Mesenchymal stem cell (in vitro differentiated cells and primary cell): ENCODE results near the gene CCER1.

Experiments used
- DNase-seq: peaks from one replicate; pipeline ENCODE4 v3.0.0-alpha.2; 2013
- H2AFZ ChIP-seq: one replicate; pipeline ENCODE4 v1.6.1; 2013; ENCODE audit warnings: low read depth, mild to moderate bottlenecking, control low read depth, inconsistent platforms, low read length, moderate library complexity
- H2AK5ac ChIP-seq: 2 replicates; pipeline ENCODE4 v1.6.1; 2013; ENCODE audit warnings: low read length, moderate library complexity, mild to moderate bottlenecking, inconsistent platforms; ENCODE audit not compliant: severe bottlenecking
- H2BK120ac ChIP-seq: one replicate; pipeline ENCODE4 v1.6.1; 2013; ENCODE audit warnings: low read depth, mild to moderate bottlenecking, inconsistent platforms, low read length, moderate library complexity
- H2BK12ac ChIP-seq, 2 experiments: one replicate each; pipeline ENCODE4 v1.6.1; 2013; ENCODE audit warnings: inconsistent platforms in 2 of 2, low read length in 2 of 2, mild to moderate bottlenecking in 2 of 2, moderate library complexity in 2 of 2, control low read depth in 1 of 2
- H2BK15ac ChIP-seq: one replicate; pipeline ENCODE4 v1.6.1; 2013; ENCODE audit warnings: mild to moderate bottlenecking, low read depth, inconsistent platforms; ENCODE audit not compliant: poor library complexity, severe bottlenecking
- H2BK5ac ChIP-seq: 2 replicates; pipeline ENCODE4 v1.6.1; 2013; ENCODE audit warnings: low read depth, mild to moderate bottlenecking, low read length, control low read depth, inconsistent platforms; ENCODE audit not compliant: poor library complexity, severe bottlenecking
- H3K14ac ChIP-seq, 2 experiments: one replicate each; pipeline ENCODE4 v1.6.1; 2013; ENCODE audit warnings: inconsistent platforms in 2 of 2, low read length in 2 of 2, control low read depth in 1 of 2, mild to moderate bottlenecking in 1 of 2, moderate library complexity in 1 of 2
- H3K18ac ChIP-seq, 2 experiments: one replicate each; pipeline ENCODE4 v1.6.1; 2013; ENCODE audit warnings: inconsistent platforms in 2 of 2, low read length in 2 of 2, control low read depth in 1 of 2, low read depth in 1 of 2, mild to moderate bottlenecking in 1 of 2
- H3K23ac ChIP-seq, 2 experiments: one replicate each; pipeline ENCODE4 v1.6.1; 2013; ENCODE audit warnings: inconsistent platforms in 2 of 2, low read length in 2 of 2, mild to moderate bottlenecking in 2 of 2, moderate library complexity in 2 of 2, control low read depth in 1 of 2
- H3K27ac ChIP-seq: 2 replicates; pipeline ENCODE4 v1.5.1; 2013; ENCODE audit warnings: mild to moderate bottlenecking, moderate library complexity, low read length, control low read depth, inconsistent platforms; ENCODE audit not compliant: poor library complexity, severe bottlenecking
- H3K27me3 ChIP-seq, 2 experiments: 2 replicates each; pipeline versions ENCODE4 v1.6.1 to v1.7.0; 2013; ENCODE audit warnings: low read length in 2 of 2, mild to moderate bottlenecking in 2 of 2, moderate library complexity in 2 of 2, control low read depth in 1 of 2, inconsistent platforms in 1 of 2; ENCODE audit not compliant: control insufficient read depth in 1 of 2, insufficient read depth in 1 of 2
- H3K36me3 ChIP-seq, 2 experiments: 2 replicates each; pipeline versions ENCODE4 v1.6.1 to v1.7.0; 2013; ENCODE audit warnings: low read length in 2 of 2, control low read depth in 1 of 2, inconsistent platforms in 1 of 2, low read depth in 1 of 2, mild to moderate bottlenecking in 1 of 2; ENCODE audit not compliant: insufficient read depth in 2 of 2, control insufficient read depth in 1 of 2
- H3K4ac ChIP-seq, 2 experiments: one replicate each; pipeline ENCODE4 v1.6.1; 2013; ENCODE audit warnings: inconsistent platforms in 2 of 2, low read length in 2 of 2, mild to moderate bottlenecking in 2 of 2, moderate library complexity in 2 of 2, control low read depth in 1 of 2, low read depth in 1 of 2
- H3K4me1 ChIP-seq: 2 replicates; pipeline ENCODE4 v1.6.1; 2013; ENCODE audit warnings: low read depth, low read length, control low read depth; ENCODE audit not compliant: control insufficient read depth, insufficient read depth
- H3K4me2 ChIP-seq: 2 replicates; pipeline ENCODE4 v1.6.1; 2013; ENCODE audit warnings: low read length, mild to moderate bottlenecking, inconsistent platforms; ENCODE audit not compliant: poor library complexity, severe bottlenecking
- H3K4me3 ChIP-seq, 2 experiments: 2 replicates each; pipeline versions ENCODE4 v1.5.1 to v1.7.0; 2013; ENCODE audit warnings: low read length in 2 of 2, mild to moderate bottlenecking in 2 of 2, control low read depth in 1 of 2, low read depth in 1 of 2; ENCODE audit not compliant: insufficient read depth in 1 of 2
- H3K79me1 ChIP-seq: replicated peaks from 2 replicates; pipeline ENCODE4 v1.6.1; 2013; ENCODE audit warnings: mild to moderate bottlenecking, control low read depth, low read length, inconsistent platforms; ENCODE audit not compliant: poor library complexity, severe bottlenecking
- H3K9ac ChIP-seq: 2 replicates; pipeline ENCODE4 v1.7.0; 2013; ENCODE audit warnings: mild to moderate bottlenecking, low read length, moderate library complexity
- H3K9me3 ChIP-seq: 2 replicates; pipeline ENCODE4 v1.7.0; 2013; ENCODE audit warnings: mild to moderate bottlenecking, low read length; ENCODE audit not compliant: control insufficient read depth
- H4K8ac ChIP-seq: one replicate; pipeline ENCODE4 v1.6.1; 2013; ENCODE audit warnings: inconsistent platforms, mild to moderate bottlenecking, low read length, moderate library complexity
- H4K91ac ChIP-seq: one replicate; pipeline ENCODE4 v1.6.1; 2013; ENCODE audit warnings: mild to moderate bottlenecking, low read length, inconsistent platforms
- WGBS: methylation state at CpG from one replicate; pipeline ENCODE4 v1.1.7; 2013; ENCODE audit warnings: mixed read lengths; 5-methylcytosine and 5-hydroxymethylcytosine counted together

CCER1 gene

GRCh38 chr12:90943255-90943654 lies 11.7 kb downstream of the CCER1 start:
- no peak overlapping the region for H2BK5ac ChIP-seq
- H3K9ac ChIP-seq, result peak overlapping the region; percentile 1
- H3K18ac ChIP-seq, result no peak overlapping the region
- no peaks in the 10 kb centered on the region for H3K36me3 ChIP-seq
- H2AFZ ChIP-seq, result no peak overlapping the region
- no peak overlapping the region for H3K23ac ChIP-seq
- peaks cover 3% of the 10 kb centered on the region for H3K4me1 ChIP-seq
- H3K4ac ChIP-seq, result no peak overlapping the region
- no peak overlapping the region for H3K14ac ChIP-seq
- H4K91ac ChIP-seq, result no peak overlapping the region
- no peaks in the 10 kb centered on the region for H3K9me3 ChIP-seq
- H3K4me2 ChIP-seq, result no peak overlapping the region
- no peak overlapping the region for H4K8ac ChIP-seq
- H2AK5ac ChIP-seq, result no peak overlapping the region
- DNase-seq, result no peak
- 100% methylated on average over 1 of the region's 1 CpG for WGBS
- no peak overlapping the region for H2BK120ac ChIP-seq
- H2BK12ac ChIP-seq, result no peak overlapping the region
- H3K27ac ChIP-seq, result no peak overlapping the region
- H3K79me1 ChIP-seq, result no peaks in the 10 kb centered on the region
- no peaks in the 10 kb centered on the region for H3K27me3 ChIP-seq
- no peak overlapping the region for H3K4me3 ChIP-seq
- no peak overlapping the region for H2BK15ac ChIP-seq

GRCh38 chr12:90940872-90941499 lies 14.0 kb downstream of the CCER1 start:
- Histone ChIP-seq H2AFZ (no peak overlapping the region), H3K9ac (no peak overlapping the region), H2BK120ac (no peak overlapping the region), H2BK5ac (no peak overlapping the region), H3K4me3 (no peak overlapping the region), H3K23ac (no peak overlapping the region), H3K14ac (no peak overlapping the region), H3K18ac (no peak overlapping the region), H2BK12ac (no peak overlapping the region), H3K27ac (no peak overlapping the region), H3K9me3 (no peaks in the 10 kb centered on the region), H3K4me2 (no peak overlapping the region), H3K4me1 (peaks cover 12% of the 10 kb centered on the region), H3K79me1 (no peaks in the 10 kb centered on the region), H3K36me3 (no peaks in the 10 kb centered on the region), H3K4ac (no peak overlapping the region), H2BK15ac (no peak overlapping the region), H2AK5ac (no peak overlapping the region), H4K91ac (no peak overlapping the region), H3K27me3 (no peaks in the 10 kb centered on the region), H4K8ac (no peak overlapping the region)
- peak; percentile 73 for DNase-seq
- WGBS, result 0% methylated on average over 1 of the region's 3 CpGs

- H4K8ac ChIP-seq, result no peak overlapping the region
- H3K9me3 ChIP-seq, result no peaks in the 10 kb centered on the region
- H3K18ac ChIP-seq, result no peak overlapping the region
- no peak overlapping the region for H2AK5ac ChIP-seq
- H3K4me1 ChIP-seq, result peaks cover 12% of the 10 kb centered on the region
- H3K79me1 ChIP-seq, result no peaks in the 10 kb centered on the region
- no peak overlapping the region for H2BK15ac ChIP-seq
- no peak overlapping the region for H3K9ac ChIP-seq
- no peak overlapping the region for H3K4me3 ChIP-seq
- peak overlapping the region; percentile 61 for H2BK120ac ChIP-seq
- H3K4me2 ChIP-seq, result no peak overlapping the region
- H2AFZ ChIP-seq, result no peak overlapping the region
- no peak overlapping the region for H2BK5ac ChIP-seq
- H3K27ac ChIP-seq, result no peak overlapping the region
- H3K23ac ChIP-seq, result no peak overlapping the region
- DNase-seq, result no peak
- no peak overlapping the region for H3K14ac ChIP-seq
- no peak overlapping the region for H2BK12ac ChIP-seq
- no peak overlapping the region for H4K91ac ChIP-seq
- 100% methylated on average over 1 of the region's 1 CpG for WGBS
- H3K36me3 ChIP-seq, result no peaks in the 10 kb centered on the region
- no peak overlapping the region for H3K4ac ChIP-seq
- H3K27me3 ChIP-seq, result no peaks in the 10 kb centered on the region
These were observed 15.6 kb downstream of the CCER1 start for GRCh38 chr12:90939382-90939781.

- no peak overlapping the region for H2AK5ac ChIP-seq
- no peak overlapping the region for H3K4me2 ChIP-seq
- H3K9ac ChIP-seq, result no peak overlapping the region
- no peak overlapping the region for H3K14ac ChIP-seq
- H3K27me3 ChIP-seq, result no peaks in the 10 kb centered on the region
- H2BK5ac ChIP-seq, result peak overlapping the region; percentile 12
- no peaks in the 10 kb centered on the region for H3K9me3 ChIP-seq
- H3K27ac ChIP-seq, result peak overlapping the region; percentile 32
- H2BK12ac ChIP-seq, result peak overlapping the region in 1 of 2 experiments; percentile 84
- peak overlapping the region in 1 of 2 experiments; percentile 38 for H3K18ac ChIP-seq
- no peaks in the 10 kb centered on the region for H3K79me1 ChIP-seq
- H2AFZ ChIP-seq, result no peak overlapping the region
- H2BK120ac ChIP-seq, result peak overlapping the region; percentile 82
- peak; percentile 75 for DNase-seq
- no peak overlapping the region for H4K8ac ChIP-seq
- H3K4me1 ChIP-seq, result peaks cover 12% of the 10 kb centered on the region
- no peak overlapping the region for H3K4me3 ChIP-seq
- H3K23ac ChIP-seq, result no peak overlapping the region
- H3K36me3 ChIP-seq, result no peaks in the 10 kb centered on the region
- 14% methylated on average over 5 of the region's 6 CpGs for WGBS
- no peak overlapping the region for H3K4ac ChIP-seq
- no peak overlapping the region for H4K91ac ChIP-seq
- no peak overlapping the region for H2BK15ac ChIP-seq
These were observed 16.5 kb downstream of the CCER1 start for GRCh38 chr12:90938451-90938850.
